GM12878 (cell line): Measurements from ENCODE around the gene DYNLT2. TPM values are rescaled to one million over a fixed set of nuclear protein-coding genes. Genes with fewer than 3 reads are reported as not detected.

Experiments used
- ATAC-seq: fragments of 200-7000 bp; cut with Tn5 transposase; 3 replicates; pipeline ENCODE4 v1.9.1; 2020; ENCODE audit warnings: mild to moderate bottlenecking, moderate library complexity
- BruUV-seq: library from RNA; stranded (reverse); fragments of 400-500 nt; replicated peaks from 2 replicates; lab custom pipeline; 2021; lab: Mats Ljungman, UMichigan
- CTCF ChIA-PET: fragments of 300-600 bp; sonication (Branson Sonifier 250); formaldehyde crosslinking; extraction: SDS; loops from one replicate; lab custom pipeline; 2021; ENCODE audit warnings: inconsistent platforms; lab: Yijun Ruan, JAX
- POLR2A ChIA-PET: fragments of 350-600 bp; formaldehyde crosslinking; extraction: SDS; loops from one replicate; lab custom pipeline; 2021; ENCODE audit warnings: inconsistent platforms; lab: Charles Lee
- RAD21 ChIA-PET: fragments of 300-600 bp; sonication (Branson Sonifier 250); formaldehyde crosslinking; loops from one replicate; lab custom pipeline; 2023; ENCODE audit warnings: antibody characterized with exemption; ENCODE audit not compliant: unreplicated experiment; lab: Charles Lee
- SMC1A ChIA-PET: fragments of 300-600 bp; sonication (Branson Sonifier 250); formaldehyde crosslinking; loops from one replicate; lab custom pipeline; 2023; ENCODE audit not compliant: unreplicated experiment, uncharacterized antibody; lab: Charles Lee
- DNase-seq: peaks from one replicate; pipeline ENCODE4 v3.0.0-alpha.2; 2011; ENCODE audit warnings: low read depth, low spot score
- FAIRE-seq: peaks from 3 replicates; lab custom pipeline; 2011; peaks lifted over from hg19 to GRCh38; lab: Jason Lieb, UNC
- H2AFZ ChIP-seq: 2 replicates; pipeline ENCODE4 v1.6.0; 2011; ENCODE audit warnings: low read depth, low read length, control low read depth; ENCODE audit not compliant: control insufficient read depth
- H3K27ac ChIP-seq: 2 replicates; pipeline ENCODE4 v1.5.1; 2011; ENCODE audit warnings: control low read depth; ENCODE audit not compliant: control insufficient read depth, insufficient read depth
- H3K27me3 ChIP-seq, 2 experiments: replicated peaks in 1 of 2; 2 replicates each; pipeline versions ENCODE4 v1.6.0 to v1.6.1; 2011; ENCODE audit warnings: low read length in 1 of 2; ENCODE audit not compliant: control insufficient read depth in 2 of 2, insufficient read depth in 2 of 2
- H3K36me3 ChIP-seq, 2 experiments: 2 replicates each; pipeline ENCODE4 v1.5.1; 2011; ENCODE audit warnings: low read length in 1 of 2; ENCODE audit not compliant: control insufficient read depth in 2 of 2, insufficient read depth in 2 of 2
- H3K4me1 ChIP-seq: 2 replicates; pipeline ENCODE4 v1.6.1; 2011; ENCODE audit warnings: mild to moderate bottlenecking, low read length, moderate library complexity, mixed read lengths; ENCODE audit not compliant: control insufficient read depth, insufficient read depth
- H3K4me2 ChIP-seq: 2 replicates; pipeline ENCODE4 v1.6.0; 2011; ENCODE audit warnings: control low read depth; ENCODE audit not compliant: control insufficient read depth, insufficient read depth
- H3K4me3 ChIP-seq: fragments of 200-600 bp; sonication (generic); 2 replicates; pipeline ENCODE4 v1.5.1; 2016
- H3K79me2 ChIP-seq: 2 replicates; pipeline ENCODE4 v1.6.0; 2011; ENCODE audit warnings: low read length; ENCODE audit not compliant: control insufficient read depth, insufficient read depth
- H3K9ac ChIP-seq: 2 replicates; pipeline ENCODE4 v1.8.0; 2011; ENCODE audit warnings: low read length, control low read depth, mixed read lengths; ENCODE audit not compliant: control insufficient read depth, insufficient read depth
- H3K9me3 ChIP-seq: replicated peaks from 3 replicates; pipeline ENCODE4 v1.5.1; 2011; ENCODE audit warnings: mild to moderate bottlenecking, low read length; ENCODE audit not compliant: control insufficient read depth, insufficient read depth
- H4K20me1 ChIP-seq: 2 replicates; pipeline ENCODE4 v1.6.0; 2011; ENCODE audit not compliant: control insufficient read depth, insufficient read depth
- ELK1 ChIP-seq: IDR thresholded peaks from 2 replicates; pipeline ENCODE4 v1.6.1; 2012; ENCODE audit warnings: low read depth, low read length, improper control_type of control experiment
- GABPA ChIP-seq: IDR thresholded peaks from 2 replicates; pipeline ENCODE4 v1.6.1; 2014; ENCODE audit warnings: antibody characterized with exemption, low read depth, mild to moderate bottlenecking, inconsistent platforms
- SKIL ChIP-seq: fragments of 450-650 bp; IDR thresholded peaks from 2 replicates; pipeline ENCODE4 v1.6.1; 2017; ENCODE audit warnings: mild to moderate bottlenecking, low read depth, inconsistent platforms; ENCODE audit not compliant: poor library complexity, severe bottlenecking
- SRF ChIP-seq, 2 experiments: IDR thresholded peaks; 2 replicates each; pipeline ENCODE4 v1.6.1; 2011; ENCODE audit warnings: low read depth in 2 of 2, low read length in 2 of 2, mild to moderate bottlenecking in 1 of 2, moderate library complexity in 1 of 2
- WGBS: methylation state at CpG from one replicate; pipeline ENCODE4 v1.1.6; 2016; ENCODE audit warnings: low lambda C conversion rate; ENCODE audit not compliant: insufficient replicate concordance, insufficient coverage; ENCODE audit errors: missing lambda C conversion rate; 5-methylcytosine and 5-hydroxymethylcytosine counted together
- in situ Hi-C: fragments of 300-500 bp; cut with MboI; formaldehyde crosslinking; loops from 9 replicates; pipeline ENCODE4 v1.14.3; 2018; ENCODE audit warnings: mixed read lengths
- intact Hi-C: fragments of 100-400 bp; cut with micrococcal nuclease; formaldehyde crosslinking; loops from one replicate; pipeline ENCODE4 v1.14.2; 2022; ENCODE audit not compliant: unreplicated experiment
- polyA plus RNA-seq, 11 experiments: library from polyadenylated mRNA; depleted of rRNA in 4 of 11; unstranded in 6 of 11; stranded (reverse) in 5 of 11; fragments of >200 nt; fragmentation: Nextera tagmentation in 4 of 11; fragmentation: Illumina TruSeq in 1 of 11; extraction: Ambion mirVana in 4 of 11; extraction: Trizol in 1 of 11; gene quantifications; 1 replicate in 1 of 11; 2 replicates in 10 of 11; pipeline versions ENCODE4 v1.2.1 to v1.2.3, GENCODE V29; 2011 to 2016; ENCODE audit warnings: inconsistent platforms in 2 of 11, missing spikeins in 2 of 11, low read depth in 1 of 11
- total RNA-seq, 4 experiments: library from RNA; depleted of rRNA in 3 of 4; stranded (reverse); fragments of >200 nt in 3 of 4; fragmentation: Illumina TruSeq in 1 of 4; extraction: Trizol in 1 of 4; gene quantifications; 2 replicates each; pipeline versions ENCODE4 v1.2.1 to v1.2.3, GENCODE V29; 2013 to 2021

The DYNLT2 gene
- total and polyA plus RNA-seq, 10 of the 15 experiments (the other 5 are each of a cell fraction or from before 2014, with no cell fraction given), result 2.2 to 5.9 (median 5.4) TPM

- Histone ChIP-seq H3K4me2 (no peak overlapping the region), H3K9ac (no peak overlapping the region), H3K27ac (no peak overlapping the region), H4K20me1 (no peaks in the 10 kb centered on the region), H3K27me3 (no peaks in the 10 kb centered on the region)
- CTCF ChIA-PET, result no interaction called here
- FAIRE-seq (no peak), ATAC-seq (no peak)
- 87% methylated on average over 7 of the region's 8 CpGs for WGBS
- RAD21 ChIA-PET, result no interaction called here
- TF ChIP-seq ELK1 (no peak), SRF (IDR thresholded peaks at IDR 0.05; ENCODE audit: low read depth in 2 of 2, low read length in 2 of 2) (no peak), SKIL (no peak), GABPA (no peak)
- TF ChIP-seq, all 136 proteins: peak for 0
- POLR2A ChIA-PET, result no interaction called here
- H2AFZ ChIP-seq, result no peak overlapping the region
- no peaks in the 10 kb centered on the region for H3K4me1 ChIP-seq
- peaks cover 1 to 3% of the 10 kb centered on the region in 2 experiments for H3K36me3 ChIP-seq
- DNase-seq, result no peak
- in situ Hi-C loops, result no loop called here
- H3K4me3 ChIP-seq, result no peak overlapping the region
- BruUV-seq, result no TSS peak
- intact Hi-C loops, result no loop called here
- SMC1A ChIA-PET, result no interaction called here
- no peaks in the 10 kb centered on the region; the same call in 2 of the 3 replicates for H3K9me3 ChIP-seq
- no peaks in the 10 kb centered on the region for H3K79me2 ChIP-seq
Measured at GRCh38 chr6:169782966-169783365, 31.6 kb upstream of the DYNLT2 start.
